H1 (cell line): ENCODE measurements around the gene GRM6. TPM values are rescaled to one million over a fixed set of nuclear protein-coding genes. Genes with fewer than 3 reads are reported as not detected.

ENCODE experiments used
- CHD1 ChIP-seq: IDR thresholded peaks from 2 replicates; pipeline ENCODE4 v1.6.1; 2012; ENCODE audit warnings: low read depth, low read length, improper control_type of control experiment
- EZH2 ChIP-seq: fragments of 200-600 bp; sonication (generic); IDR thresholded peaks from 2 replicates; pipeline ENCODE4 v1.7.1; 2012; ENCODE audit warnings: low read depth, mild to moderate bottlenecking, moderate library complexity, low read length, inconsistent platforms; ENCODE audit not compliant: severe bottlenecking
- KDM1A ChIP-seq: fragments of 200-600, 300-600 bp; sonication (generic); IDR thresholded peaks from 2 replicates; pipeline ENCODE4 v1.7.1; 2016; ENCODE audit warnings: mild to moderate bottlenecking, low read length, borderline replicate concordance
- RNF2 ChIP-seq: fragments of 200-900, 300-1000 bp; sonication (generic); IDR thresholded peaks from 2 replicates; pipeline ENCODE4 v1.7.1; 2016; ENCODE audit warnings: borderline replicate concordance, low read depth, mild to moderate bottlenecking, antibody characterized with exemption, low read length; ENCODE audit not compliant: poor library complexity, severe bottlenecking; ENCODE audit errors: missing control alignments
- SP4 ChIP-seq: IDR thresholded peaks from 2 replicates; pipeline ENCODE4 v1.6.1; 2012; ENCODE audit warnings: low read length, inconsistent platforms
- SUZ12 ChIP-seq: fragments of 200-600 bp; sonication (generic); IDR thresholded peaks from 2 replicates; pipeline ENCODE4 v1.6.1; 2012; ENCODE audit warnings: mild to moderate bottlenecking, inconsistent platforms, low read length, moderate library complexity, mixed read lengths
- USF2 ChIP-seq: IDR thresholded peaks from 2 replicates; pipeline ENCODE4 v1.6.1; 2011; ENCODE audit warnings: low read length, improper control_type of control experiment
- YY1 ChIP-seq: IDR thresholded peaks from 2 replicates; pipeline ENCODE4 v1.6.1; 2011; ENCODE audit warnings: low read depth, mild to moderate bottlenecking, low read length
- polyA plus RNA-seq, 7 experiments: library from polyadenylated mRNA; depleted of rRNA in 3 of 7; stranded (reverse) in 5 of 7; unstranded in 2 of 7; fragments of >200 nt in 5 of 7; fragments of 200-250 nt in 2 of 7; gene quantifications; 1 replicate in 5 of 7; 2 replicates in 1 of 7; 4 replicates in 1 of 7; pipeline versions ENCODE4 v1.2.1 to v1.2.3, GENCODE V29; 2011 to 2013; ENCODE audit warnings: missing spikeins in 2 of 7, mixed read lengths in 2 of 7
- total RNA-seq: library from RNA; stranded (reverse); fragmentation: NEBNext Ultra II Directional; extraction: Animal tissue kit (Norgen Biotek cat#: 25700); gene quantifications from 2 replicates; pipeline ENCODE4 v1.2.1, GENCODE V29; 2021

Gene GRM6
- total and polyA plus RNA-seq, 2 of the 8 experiments (the other 6 are each of a cell fraction or from before 2014, with no cell fraction given), result not detected

GRCh38 chr5:178997191-178997590 is 2.1 kb upstream of the GRM6 start (continued):
- no peak for TF ChIP-seq KDM1A
- TF ChIP-seq RNF2, result no peak
- no peak for TF ChIP-seq SUZ12
- no peak for TF ChIP-seq SP4
- TF ChIP-seq EZH2, result no peak
- TF ChIP-seq CHD1, result no peak
- no peak for TF ChIP-seq YY1
- no peak for TF ChIP-seq USF2
- TF ChIP-seq, all 59 proteins: peak for 0
